Measurements from ENCODE around the gene ITPK1.

DNA sequence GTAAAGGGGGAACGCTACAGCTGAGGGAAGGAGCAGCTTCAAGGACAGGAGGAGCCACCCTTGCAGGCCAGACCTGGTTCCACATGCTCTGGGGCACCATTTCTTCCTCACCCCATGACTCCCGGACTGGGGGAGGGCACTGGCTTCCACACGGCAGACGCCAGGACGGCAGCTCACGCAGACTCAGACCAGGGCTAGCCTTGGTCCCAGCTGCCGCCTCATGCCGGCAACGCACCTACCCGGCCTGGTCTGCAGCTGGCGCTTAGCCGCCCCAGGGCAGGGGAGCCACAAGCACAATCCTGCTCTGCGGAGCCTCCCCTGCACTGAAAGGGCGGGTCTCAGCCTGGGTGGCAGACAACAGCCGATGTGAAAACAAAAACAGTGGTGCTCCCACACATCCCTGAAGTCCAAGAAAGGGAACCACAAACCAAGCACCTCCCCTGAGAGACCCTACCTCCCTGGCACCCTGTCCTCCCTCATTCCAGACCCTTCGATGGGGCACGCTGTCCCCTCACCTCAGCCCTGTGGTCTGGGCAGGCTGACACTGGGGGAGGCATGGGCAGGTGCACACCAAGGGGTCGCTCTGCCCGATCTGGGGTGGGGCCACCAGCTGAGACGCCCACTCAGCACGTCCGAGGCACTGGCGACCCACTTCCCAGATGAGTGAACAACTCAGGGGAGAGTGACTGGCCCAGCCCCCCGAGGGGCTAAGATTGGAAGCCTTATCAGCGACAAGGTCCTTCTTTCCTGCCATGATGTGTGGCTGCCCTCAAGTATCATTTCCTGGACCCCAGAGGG lies 127.8 kb downstream of the ITPK1 start:
- TF ChIP-seq, protein P1, sequence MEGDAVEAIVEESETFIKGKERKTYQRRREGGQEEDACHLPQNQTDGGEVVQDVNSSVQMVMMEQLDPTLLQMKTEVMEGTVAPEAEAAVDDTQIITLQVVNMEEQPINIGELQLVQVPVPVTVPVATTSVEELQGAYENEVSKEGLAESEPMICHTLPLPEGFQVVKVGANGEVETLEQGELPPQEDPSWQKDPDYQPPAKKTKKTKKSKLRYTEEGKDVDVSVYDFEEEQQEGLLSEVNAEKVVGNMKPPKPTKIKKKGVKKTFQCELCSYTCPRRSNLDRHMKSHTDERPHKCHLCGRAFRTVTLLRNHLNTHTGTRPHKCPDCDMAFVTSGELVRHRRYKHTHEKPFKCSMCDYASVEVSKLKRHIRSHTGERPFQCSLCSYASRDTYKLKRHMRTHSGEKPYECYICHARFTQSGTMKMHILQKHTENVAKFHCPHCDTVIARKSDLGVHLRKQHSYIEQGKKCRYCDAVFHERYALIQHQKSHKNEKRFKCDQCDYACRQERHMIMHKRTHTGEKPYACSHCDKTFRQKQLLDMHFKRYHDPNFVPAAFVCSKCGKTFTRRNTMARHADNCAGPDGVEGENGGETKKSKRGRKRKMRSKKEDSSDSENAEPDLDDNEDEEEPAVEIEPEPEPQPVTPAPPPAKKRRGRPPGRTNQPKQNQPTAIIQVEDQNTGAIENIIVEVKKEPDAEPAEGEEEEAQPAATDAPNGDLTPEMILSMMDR (conservative IDR thresholded peaks at IDR 0.05): no peak
- no peak for TF ChIP-seq EZH2 (IDR thresholded peaks at IDR 0.05; ENCODE audit: low read depth)
